ENCODE measurements around the gene PRIMPOL. TPM values are rescaled to one million over a fixed set of nuclear protein-coding genes. Genes with fewer than 3 reads are reported as not detected.
"Not testable (repeated sequence)": the region's sequence is repeated elsewhere in the genome, so short reads cannot be mapped to it uniquely, and the experiment has no call there.

Gene PRIMPOL
- total RNA-seq, 1 donor from 2014 or later = 16.4 TPM

DNA sequence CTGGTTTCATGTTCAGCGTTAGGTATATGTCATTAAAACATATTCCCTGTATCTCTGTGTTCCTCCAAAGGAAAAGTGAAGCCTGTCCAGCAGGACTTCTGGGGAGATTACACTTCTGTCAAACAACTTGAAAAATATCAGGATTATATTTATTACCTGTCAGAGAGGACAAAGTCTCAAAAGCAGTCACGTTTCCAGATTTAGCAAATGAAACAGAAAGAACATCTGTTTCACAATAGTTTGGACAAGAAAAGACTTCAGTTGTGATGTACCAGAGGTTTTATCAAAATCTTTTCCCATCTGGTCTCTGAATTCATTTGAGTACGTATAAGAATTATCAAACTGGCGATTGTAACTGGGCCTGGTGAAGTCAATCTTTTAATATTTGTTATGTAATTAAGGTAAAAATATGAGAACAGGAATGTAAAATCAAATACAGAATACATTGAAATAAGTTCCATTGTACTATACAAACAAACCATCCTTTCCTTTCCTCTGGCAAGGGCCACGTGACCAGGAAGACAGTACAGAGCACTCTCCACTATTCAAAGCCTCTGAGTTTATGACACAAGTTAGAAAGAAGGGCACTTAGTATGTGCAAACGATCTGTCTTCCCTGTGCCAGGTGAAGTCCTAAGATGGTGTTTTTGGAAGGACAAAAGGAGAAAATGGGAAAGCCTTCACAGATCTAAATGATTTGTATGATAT lies 3.5 kb upstream of the PRIMPOL start:
- Mint-ChIP-seq H3K27ac (peak overlapping the region; percentile 73), H3K4me1 (ENCODE audit: low read depth) (peaks cover 75% of the 10 kb centered on the region), H3K27me3 (ENCODE audit: insufficient read depth) (no peaks in the 10 kb centered on the region), H3K9me3 (no peaks in the 10 kb centered on the region), H3K36me3 (ENCODE audit: low read depth) (peaks cover 55% of the 10 kb centered on the region), H3K4me3 (peak overlapping the region; percentile 95)
- no peak for DNase-seq (ENCODE audit: low spot score)
- intact Hi-C loops (cut with micrococcal nuclease) = loop anchor here (5.0 kb wide), 3 partner anchors 316 to 989 kb away; partner anchors contain the start of genes RWDD4, SLC25A4 and TRAPPC11

GRCh38 chr4:184647266-184648053 lies 2.1 kb upstream of the PRIMPOL start:
- Mint-ChIP-seq H3K36me3 (ENCODE audit: low read depth) (peaks cover 49% of the 10 kb centered on the region), H3K4me3 (peak overlapping the region; percentile 95), H3K4me1 (ENCODE audit: low read depth) (peaks cover 69% of the 10 kb centered on the region), H3K27me3 (ENCODE audit: insufficient read depth) (no peaks in the 10 kb centered on the region), H3K27ac (peak overlapping the region; percentile 91), H3K9me3 (no peaks in the 10 kb centered on the region)
- DNase-seq (ENCODE audit: low spot score) = no peak
- intact Hi-C loops (cut with micrococcal nuclease) = loop anchor here (1.0 to 5.0 kb wide), 9 partner anchors 23 to 1143 kb away; partner anchors contain the start of genes ING2, RWDD4, SLC25A4 and TRAPPC11

GRCh38 chr4:184648054-184648312 lies 1.6 kb upstream of the PRIMPOL start:
- Mint-ChIP-seq H3K4me1 (ENCODE audit: low read depth) (peaks cover 66% of the 10 kb centered on the region), H3K9me3 (no peaks in the 10 kb centered on the region), H3K36me3 (ENCODE audit: low read depth) (peaks cover 47% of the 10 kb centered on the region), H3K27ac (peak overlapping the region; percentile 91), H3K4me3 (peak overlapping the region; percentile 95), H3K27me3 (ENCODE audit: insufficient read depth) (no peaks in the 10 kb centered on the region)
- intact Hi-C loops (cut with micrococcal nuclease) = loop anchor here (1.0 to 5.0 kb wide), 9 partner anchors 23 to 1143 kb away; partner anchors contain the start of genes ING2, RWDD4, SLC25A4 and TRAPPC11
- no peak for DNase-seq (ENCODE audit: low spot score)

DNA sequence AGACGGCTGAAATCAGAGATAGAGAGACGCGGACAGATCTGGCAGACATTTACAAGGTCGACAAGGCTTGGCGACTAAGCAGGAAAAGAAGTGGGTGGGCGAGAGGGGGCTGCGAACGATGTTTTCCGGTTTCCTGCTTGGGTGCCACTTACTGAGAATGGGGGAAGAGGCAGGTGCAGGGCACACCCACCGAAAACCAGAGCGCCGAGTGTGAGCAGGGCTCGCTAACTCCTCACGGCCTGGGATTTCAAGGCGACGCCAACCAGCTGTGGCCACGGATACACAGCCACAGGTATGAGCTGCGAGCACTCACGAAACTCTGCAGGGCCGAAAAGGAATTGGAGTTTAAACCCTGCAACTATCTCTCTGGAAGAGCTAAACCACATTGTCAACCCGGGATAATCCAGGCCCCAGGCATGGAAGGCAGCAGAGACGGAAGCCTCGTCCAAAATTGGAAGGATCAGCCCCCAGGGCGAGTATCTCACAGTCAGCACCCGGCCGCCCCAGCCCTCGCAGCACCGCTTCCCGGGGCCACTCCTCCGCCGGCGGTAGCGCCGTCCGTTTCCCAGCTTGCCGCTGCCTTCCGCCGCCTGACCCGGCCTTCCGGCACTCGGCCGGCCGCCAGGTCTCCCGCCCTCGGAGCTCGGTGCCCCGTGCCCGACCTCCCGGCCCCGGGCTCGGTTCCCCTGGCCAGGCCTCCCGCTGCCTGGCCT lies 1.1 kb upstream of the PRIMPOL start:
- Mint-ChIP-seq H3K36me3 (ENCODE audit: low read depth) (peaks cover 47% of the 10 kb centered on the region), H3K4me3 (peak overlapping the region; percentile 95), H3K27me3 (ENCODE audit: insufficient read depth) (no peaks in the 10 kb centered on the region), H3K9me3 (no peaks in the 10 kb centered on the region), H3K27ac (peak overlapping the region; percentile 91), H3K4me1 (ENCODE audit: low read depth) (peaks cover 66% of the 10 kb centered on the region)
- intact Hi-C loops (cut with micrococcal nuclease) = loop anchor here (1.0 to 5.0 kb wide), 21 partner anchors 20 to 1144 kb away; partner anchors contain the start of genes ANKRD37, CENPU, ING2 and IRF2
- peak; percentile 48 for DNase-seq (ENCODE audit: low spot score)

DNA sequence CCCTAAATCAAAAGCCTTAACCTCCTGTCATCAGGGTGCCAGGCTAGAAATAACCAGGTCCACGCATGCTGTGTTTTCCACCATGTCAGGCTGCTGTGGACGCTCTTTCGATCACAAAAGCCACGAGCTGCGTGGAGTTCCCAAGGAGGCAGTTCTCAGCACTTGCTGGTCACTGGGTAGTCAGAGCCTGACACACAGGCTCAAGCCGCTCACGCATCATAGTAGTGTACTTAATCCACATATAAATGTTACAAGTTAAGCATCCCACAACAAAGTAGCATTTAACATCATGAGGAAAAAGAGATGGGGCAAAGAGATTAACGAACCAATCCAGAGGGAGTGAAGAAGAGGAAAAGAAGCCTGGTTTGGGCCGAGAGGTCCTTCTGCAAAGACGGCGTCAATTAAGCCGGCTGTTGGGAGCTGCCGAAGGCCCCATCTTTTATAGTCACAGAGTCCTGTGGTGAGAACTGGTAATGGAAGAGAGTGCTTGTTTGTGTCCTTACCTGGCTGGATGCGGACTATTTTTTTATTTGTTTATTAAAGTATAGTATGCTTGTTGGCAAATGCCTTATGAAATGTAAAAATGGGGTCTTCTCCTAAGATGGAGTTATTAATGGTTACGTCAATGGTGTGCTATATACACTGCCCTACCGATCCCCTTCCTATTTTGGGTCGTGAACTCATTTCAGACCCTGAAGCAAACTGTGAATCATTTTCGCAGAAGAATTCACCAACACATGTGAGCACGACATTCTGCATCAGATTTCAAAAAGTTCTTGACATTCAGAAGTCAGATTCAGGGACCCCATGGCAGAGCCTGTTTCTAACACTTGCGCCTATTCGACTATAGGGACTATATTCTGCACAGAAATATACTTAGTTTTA lies 675 bp downstream of the PRIMPOL start:
- no peaks in the 10 kb centered on the region for H3K9me3 Mint-ChIP-seq
- no peaks in the 10 kb centered on the region for H3K27me3 Mint-ChIP-seq (ENCODE audit: insufficient read depth)
- intact Hi-C loops (cut with micrococcal nuclease) = loop anchor here (1.0 to 5.0 kb wide), 20 partner anchors 18 to 1145 kb away; partner anchors contain the start of genes ANKRD37, CENPU, ING2 and IRF2
- DNase-seq (ENCODE audit: low spot score) = no peak
- H3K27ac Mint-ChIP-seq = peak overlapping the region; percentile 91
- peaks cover 50% of the 10 kb centered on the region for H3K4me1 Mint-ChIP-seq (ENCODE audit: low read depth)
- peak overlapping the region; percentile 91 for H3K4me3 Mint-ChIP-seq
- H3K36me3 Mint-ChIP-seq (ENCODE audit: low read depth) = peaks cover 43% of the 10 kb centered on the region

GRCh38 chr4:184651899-184652298 lies 2.4 kb downstream of the PRIMPOL start:
- Mint-ChIP-seq H3K36me3 (ENCODE audit: low read depth) (peaks cover 33% of the 10 kb centered on the region), H3K9me3 (no peaks in the 10 kb centered on the region), H3K27me3 (ENCODE audit: insufficient read depth) (no peaks in the 10 kb centered on the region), H3K27ac (no peak overlapping the region), H3K4me3 (peak overlapping the region; percentile 6), H3K4me1 (ENCODE audit: low read depth) (peaks cover 40% of the 10 kb centered on the region)
- no peak for DNase-seq (ENCODE audit: low spot score)
- intact Hi-C loops (cut with micrococcal nuclease) = no loop called here

- H3K27ac Mint-ChIP-seq; DNase-seq (ENCODE audit: low spot score); H3K27me3 Mint-ChIP-seq (ENCODE audit: insufficient read depth); H3K9me3 Mint-ChIP-seq; intact Hi-C loops (cut with micrococcal nuclease); H3K4me3 Mint-ChIP-seq: not testable (repeated sequence)
- Mint-ChIP-seq H3K4me1 (ENCODE audit: low read depth) (peaks cover 33% of the 10 kb centered on the region), H3K36me3 (ENCODE audit: low read depth) (peaks cover 30% of the 10 kb centered on the region)
These were observed 3.1 kb downstream of the PRIMPOL start for GRCh38 chr4:184652681-184653080.

DNA sequence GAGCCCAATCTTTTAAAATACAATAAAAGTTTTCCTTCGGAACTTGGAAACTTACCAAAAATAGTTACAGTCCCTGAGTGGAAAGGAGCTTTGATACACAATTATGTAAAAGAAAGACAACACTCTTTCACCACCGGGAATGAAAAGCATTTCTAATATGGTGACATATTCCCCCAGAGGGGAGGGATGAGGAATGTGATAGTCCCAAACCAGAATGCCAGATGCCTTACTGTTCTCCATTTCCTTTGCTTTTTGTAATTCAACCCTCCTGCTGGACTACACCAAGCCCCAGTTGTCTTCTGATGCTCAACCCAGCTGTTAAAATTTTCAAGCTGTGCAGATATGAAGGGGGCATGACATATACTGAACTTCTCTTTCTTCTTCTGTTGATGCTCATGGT lies 4.1 kb downstream of the PRIMPOL start:
- intact Hi-C loops (cut with micrococcal nuclease) = no loop called here
- Mint-ChIP-seq H3K4me1 (ENCODE audit: low read depth) (peaks cover 28% of the 10 kb centered on the region), H3K9me3 (no peaks in the 10 kb centered on the region), H3K27me3 (ENCODE audit: insufficient read depth) (no peaks in the 10 kb centered on the region), H3K27ac (no peak overlapping the region), H3K36me3 (ENCODE audit: low read depth) (peaks cover 21% of the 10 kb centered on the region), H3K4me3 (no peak overlapping the region)
- DNase-seq (ENCODE audit: low spot score) = no peak

DNA sequence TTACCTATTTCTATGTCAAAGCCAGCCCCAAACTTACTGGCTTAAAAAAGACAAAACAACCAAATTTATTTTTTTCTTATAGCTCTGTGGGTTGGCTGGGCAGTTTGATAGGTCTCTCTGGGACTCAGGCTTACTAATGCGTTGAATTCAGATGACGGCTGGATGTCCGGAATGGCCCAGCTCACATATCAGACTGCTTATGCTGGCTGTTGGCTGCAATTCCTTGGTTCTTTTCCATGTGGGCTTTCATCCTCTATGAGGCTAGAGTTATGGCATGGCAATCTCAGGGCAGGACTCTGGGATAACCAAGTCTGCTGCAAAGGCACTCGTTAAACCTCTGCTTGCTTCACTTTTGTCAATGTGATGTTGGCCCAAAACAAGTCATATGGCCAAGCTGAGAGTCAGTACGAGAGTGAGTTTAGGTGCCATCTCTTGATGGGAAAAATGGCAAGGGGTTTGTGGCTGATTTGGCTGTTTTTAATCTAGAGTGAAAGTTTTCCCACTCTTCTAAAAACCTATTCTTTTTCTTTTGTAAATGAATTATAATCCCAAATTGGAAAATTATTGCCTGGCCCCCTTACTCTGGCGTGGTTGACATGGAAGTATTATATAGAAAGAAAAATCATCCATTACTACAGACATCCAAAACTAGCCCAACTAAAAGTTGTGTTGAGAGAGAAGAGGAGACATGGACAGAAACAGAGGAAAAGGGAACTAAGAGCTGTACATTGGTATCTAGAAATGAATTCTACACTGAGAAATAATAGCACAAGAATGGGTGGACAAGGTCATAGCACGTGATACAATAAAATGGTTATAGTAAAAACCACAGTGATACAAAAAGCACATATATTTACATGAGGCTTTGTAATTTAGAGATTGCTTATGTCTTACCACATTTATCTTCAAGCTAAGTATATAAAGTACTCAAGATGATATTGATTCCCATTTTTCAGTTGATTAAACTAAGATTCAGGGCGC lies 6.6 kb downstream of the PRIMPOL start:
- H3K9me3 Mint-ChIP-seq = no peaks in the 10 kb centered on the region
- no peak overlapping the region for H3K4me3 Mint-ChIP-seq
- DNase-seq (ENCODE audit: low spot score) = no peak
- peaks cover 21% of the 10 kb centered on the region for H3K36me3 Mint-ChIP-seq (ENCODE audit: low read depth)
- peaks cover 19% of the 10 kb centered on the region for H3K4me1 Mint-ChIP-seq (ENCODE audit: low read depth)
- H3K27me3 Mint-ChIP-seq (ENCODE audit: insufficient read depth) = no peaks in the 10 kb centered on the region
- H3K27ac Mint-ChIP-seq = no peak overlapping the region
- intact Hi-C loops (cut with micrococcal nuclease) = no loop called here

DNA sequence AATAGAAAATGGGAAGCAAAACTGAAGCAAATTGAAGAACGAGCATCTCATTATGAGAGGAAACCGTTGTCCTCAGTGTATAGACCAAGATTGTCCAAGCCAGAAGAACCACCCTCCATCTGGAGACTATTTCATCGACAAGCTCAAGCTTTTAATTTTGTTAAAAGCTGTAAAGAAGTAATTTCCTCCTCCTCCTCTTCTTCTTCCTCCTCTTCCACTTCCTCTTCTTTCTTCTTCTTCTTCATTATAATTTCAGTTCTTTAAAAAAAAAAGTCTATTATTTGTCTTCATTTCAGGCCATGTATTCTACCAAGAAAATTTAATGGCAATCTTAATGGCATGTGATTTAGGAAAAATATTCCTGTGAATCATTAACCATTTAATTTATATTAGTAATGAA lies 7.6 kb downstream of the PRIMPOL start:
- intact Hi-C loops (cut with micrococcal nuclease) = no loop called here
- H3K4me3 Mint-ChIP-seq = no peak overlapping the region
- H3K36me3 Mint-ChIP-seq (ENCODE audit: low read depth) = peaks cover 18% of the 10 kb centered on the region
- H3K9me3 Mint-ChIP-seq = no peaks in the 10 kb centered on the region
- H3K27me3 Mint-ChIP-seq (ENCODE audit: insufficient read depth) = no peaks in the 10 kb centered on the region
- DNase-seq (ENCODE audit: low spot score) = no peak
- peaks cover 14% of the 10 kb centered on the region for H3K4me1 Mint-ChIP-seq (ENCODE audit: low read depth)
- H3K27ac Mint-ChIP-seq = no peak overlapping the region

DNA sequence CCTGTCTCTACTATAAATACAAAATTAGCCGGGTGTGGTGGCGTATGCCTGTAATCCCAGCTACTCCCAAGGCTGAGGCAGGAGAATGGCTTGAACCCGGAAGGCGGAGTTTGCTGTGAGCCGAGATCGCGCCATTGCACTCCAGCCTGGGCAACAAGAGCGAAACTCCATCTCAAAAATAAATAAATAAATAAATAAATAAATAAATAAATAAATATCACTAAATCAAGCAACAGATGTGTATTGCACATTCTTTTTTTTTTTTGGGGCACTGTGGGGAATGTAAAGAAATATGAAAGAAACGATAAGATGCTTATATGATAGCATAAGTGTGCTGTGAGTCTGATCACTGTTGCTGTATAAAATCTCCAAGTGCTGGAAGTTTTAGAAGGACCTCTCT lies 8.3 kb downstream of the PRIMPOL start:
- DNase-seq (ENCODE audit: low spot score); H3K9me3 Mint-ChIP-seq; H3K27me3 Mint-ChIP-seq (ENCODE audit: insufficient read depth); intact Hi-C loops (cut with micrococcal nuclease); H3K27ac Mint-ChIP-seq; H3K4me1 Mint-ChIP-seq (ENCODE audit: low read depth); H3K4me3 Mint-ChIP-seq: not testable (repeated sequence)
- peaks cover 17% of the 10 kb centered on the region for H3K36me3 Mint-ChIP-seq (ENCODE audit: low read depth)
